Adrenal gland (tissue), 5 donors: ENCODE measurements around the gene FAM43A.

ENCODE experiments used
- CTCF ChIP-seq, 6 experiments: fragments of 450-650 bp in 4 of 6; fragments of 200-600 bp in 2 of 6; sonication (generic) in 1 of 6; IDR thresholded peaks; 1 replicate in 5 of 6; 2 replicates in 1 of 6; pipeline versions ENCODE4 v1.5.1 to v1.8.0; 2016 to 2021; ENCODE audit warnings: antibody characterized with exemption in 6 of 6, mild to moderate bottlenecking in 2 of 6, moderate library complexity in 1 of 6
- POLR2A ChIP-seq, 2 donors: fragments of 450-650 bp; IDR thresholded peaks; one replicate each; pipeline ENCODE4 v1.6.1; 2017; ENCODE audit warnings: antibody characterized with exemption in 2 of 2, mild to moderate bottlenecking in 2 of 2, moderate library complexity in 1 of 2
- donor health status: DM: no; HTN: no; CAD: no.

GRCh38 chr3:194688200-194688740 lies 2.6 kb downstream of the FAM43A start:
- TF ChIP-seq CTCF (IDR thresholded peaks at IDR 0.05) (no peak), POLR2A (IDR thresholded peaks at IDR 0.05) (no peak)
